GM13976 (cell line): Measurements from ENCODE around the gene LRRC10.

Experiments
- DNase-seq: peaks from one replicate; pipeline ENCODE4 v3.0.0; 2012; ENCODE audit warnings: low spot score
- CTCF ChIP-seq: IDR thresholded peaks from 2 replicates; pipeline ENCODE4 v1.5.1; 2012; ENCODE audit warnings: borderline replicate concordance, mild to moderate bottlenecking; ENCODE audit not compliant: insufficient read depth; ENCODE audit errors: extremely low read depth, missing control alignments, control extremely low read depth
- in situ Hi-C: fragments of 300-500 bp; cut with MboI; formaldehyde crosslinking; loops from one replicate; pipeline ENCODE4 v1.12.0; 2022; ENCODE audit warnings: low sequenced_read_pairs, mixed read lengths, inconsistent platforms; ENCODE audit not compliant: unreplicated experiment

The LRRC10 gene

GRCh38 chr12:69579029-69579428, 31.7 kb downstream of the LRRC10 start:
- TF ChIP-seq CTCF: no peak

GRCh38 chr12:69578283-69578682, 32.4 kb downstream of the LRRC10 start:
- TF ChIP-seq CTCF: no peak

More at GRCh38 chr12:69579029-69579428, 31.7 kb downstream of the LRRC10 start:
- in situ Hi-C loops: no loop called here
- DNase-seq: no peak

GRCh38 chr12:69575346-69575745, 35.4 kb downstream of the LRRC10 start:
- no peak for TF ChIP-seq CTCF
- in situ Hi-C loops: no loop called here
- no peak for DNase-seq

More at GRCh38 chr12:69578283-69578682, 32.4 kb downstream of the LRRC10 start:
- in situ Hi-C loops: no loop called here
- no peak for DNase-seq

- in situ Hi-C loops: loop anchor here (25.0 kb wide), 1 partner anchor 183 kb away; no protein-coding TSS in a partner anchor
- peak; percentile 49 for DNase-seq
- TF ChIP-seq CTCF: peak; percentile 58
Measured at GRCh38 chr12:69570545-69571399, 39.9 kb downstream of the LRRC10 start.

GRCh38 chr12:69570000-69570516, 40.6 kb downstream of the LRRC10 start:
- DNase-seq: no peak
- TF ChIP-seq CTCF: no peak
- in situ Hi-C loops: loop anchor here (25.0 kb wide), 1 partner anchor 183 kb away; no protein-coding TSS in a partner anchor

- in situ Hi-C loops: loop anchor here (25.0 kb wide), 1 partner anchor 182 kb away; no protein-coding TSS in a partner anchor
- DNase-seq: no peak
- TF ChIP-seq CTCF: no peak
Measured at GRCh38 chr12:69569236-69569635, 41.5 kb downstream of the LRRC10 start.
